HepG2 (cell line): Measurements from ENCODE around the gene FNDC4. TPM values are rescaled to one million over a fixed set of nuclear protein-coding genes. Genes with fewer than 3 reads are reported as not detected.

Source experiments
- FLYWCH1 ChIP-seq: sonication (generic); formaldehyde crosslinking; IDR thresholded peaks from 2 replicates; pipeline ENCODE4 v1.8.1; 2023; ENCODE audit warnings: mild to moderate bottlenecking, missing genetic modification reagents
- FOXJ3 ChIP-seq: sonication (generic); formaldehyde crosslinking; IDR thresholded peaks from 2 replicates; pipeline ENCODE4 v1.4.0; 2020; ENCODE audit warnings: missing genetic modification reagents, mild to moderate bottlenecking, borderline replicate concordance
- HDAC1 ChIP-seq: sonication (generic); formaldehyde crosslinking; IDR thresholded peaks from 2 replicates; pipeline ENCODE4 v1.5.1; 2020; ENCODE audit warnings: mild to moderate bottlenecking, missing genetic modification reagents
- MAZ ChIP-seq, 2 experiments: sonication (generic) in 1 of 2; formaldehyde crosslinking in 1 of 2; IDR thresholded peaks; 2 replicates each; pipeline versions ENCODE4 v1.5.0 to v1.6.1; 2012 to 2020; ENCODE audit warnings: low read depth in 2 of 2, mild to moderate bottlenecking in 2 of 2, borderline replicate concordance in 1 of 2, improper control_type of control experiment in 1 of 2, low read length in 1 of 2, missing genetic modification reagents in 1 of 2, moderate library complexity in 1 of 2
- NR3C1 ChIP-seq: sonication (generic); formaldehyde crosslinking; IDR thresholded peaks from 2 replicates; pipeline ENCODE4 v1.4.0; 2020; ENCODE audit warnings: missing genetic modification reagents
- PHF21A ChIP-seq: sonication (generic); formaldehyde crosslinking; IDR thresholded peaks from 2 replicates; pipeline ENCODE4 v1.5.0; 2020; ENCODE audit warnings: mild to moderate bottlenecking, missing genetic modification reagents
- SNAI1 ChIP-seq: sonication (generic); formaldehyde crosslinking; IDR thresholded peaks from 2 replicates; pipeline ENCODE4 v1.5.0; 2020; ENCODE audit warnings: mild to moderate bottlenecking, missing genetic modification reagents, borderline replicate concordance
- SOX13 ChIP-seq, 3 experiments: fragments of 450-650 bp in 1 of 3; sonication (generic) in 1 of 3; formaldehyde crosslinking in 1 of 3; IDR thresholded peaks in 2 of 3; conservative IDR thresholded peaks in 1 of 3; 2 replicates each; pipeline versions ENCODE4 v1.5.0 to v1.6.1; 2016 to 2020; ENCODE audit warnings: antibody characterized with exemption in 1 of 3, mild to moderate bottlenecking in 1 of 3, missing compliant biosample characterization in 1 of 3, missing genetic modification reagents in 1 of 3, moderate library complexity in 1 of 3
- TSC22D2 ChIP-seq: sonication (generic); formaldehyde crosslinking; IDR thresholded peaks from 2 replicates; pipeline ENCODE4 v1.5.1; 2020; ENCODE audit warnings: missing genetic modification reagents, mild to moderate bottlenecking, borderline replicate concordance
- YEATS2 ChIP-seq: sonication (generic); formaldehyde crosslinking; IDR thresholded peaks from 2 replicates; pipeline ENCODE4 v1.4.0; 2020; ENCODE audit warnings: missing genetic modification reagents, borderline replicate concordance
- ZBTB38 ChIP-seq: sonication (generic); formaldehyde crosslinking; IDR thresholded peaks from 2 replicates; pipeline ENCODE4 v1.5.1; 2020; ENCODE audit warnings: mild to moderate bottlenecking, missing genetic modification reagents
- ZNF296 ChIP-seq: sonication (generic); formaldehyde crosslinking; conservative IDR thresholded peaks from 2 replicates; pipeline ENCODE4 v1.5.0; 2020; ENCODE audit warnings: mild to moderate bottlenecking, missing genetic modification reagents
- ZNF326 ChIP-seq: sonication (generic); formaldehyde crosslinking; IDR thresholded peaks from 2 replicates; pipeline ENCODE4 v1.4.0; 2020; ENCODE audit warnings: missing genetic modification reagents, borderline replicate concordance
- ZNF501 ChIP-seq: sonication (generic); formaldehyde crosslinking; IDR thresholded peaks from 2 replicates; pipeline ENCODE4 v1.5.1; 2020; ENCODE audit warnings: mild to moderate bottlenecking, moderate library complexity, missing genetic modification reagents
- ZNF720 ChIP-seq: sonication (generic); formaldehyde crosslinking; IDR thresholded peaks from 2 replicates; pipeline ENCODE4 v1.4.0; 2020; ENCODE audit warnings: missing genetic modification reagents
- ZSCAN21 ChIP-seq: sonication (generic); formaldehyde crosslinking; IDR thresholded peaks from 2 replicates; pipeline ENCODE4 v1.8.0; 2022; ENCODE audit warnings: mild to moderate bottlenecking, missing genetic modification reagents, moderate library complexity, borderline replicate concordance
- polyA plus RNA-seq, 8 experiments: library from polyadenylated mRNA; depleted of rRNA in 3 of 8; stranded (reverse) in 7 of 8; unstranded in 1 of 8; fragments of >200 nt; fragmentation: Illumina TruSeq in 4 of 8; extraction: Trizol in 4 of 8; gene quantifications; 2 replicates each; pipeline versions ENCODE4 v1.2.1 to v1.2.3, GENCODE V29; 2011 to 2016; ENCODE audit warnings: low read depth in 4 of 8, missing spikeins in 1 of 8, mixed read lengths in 1 of 8; ENCODE audit not compliant: insufficient read depth in 1 of 8
- total RNA-seq, 5 experiments: library from RNA; depleted of rRNA; stranded (reverse); fragments of >200 nt; fragmentation: Illumina TruSeq; extraction: Trizol; gene quantifications; 2 replicates each; pipeline ENCODE4 v1.2.3, GENCODE V29; 2016; ENCODE audit warnings: low read depth in 1 of 5
- TF ChIP-seq, protein P1 (sequence below): sonication (generic); formaldehyde crosslinking; IDR thresholded peaks from 2 replicates; pipeline ENCODE4 v1.8.0; 2023; ENCODE audit warnings: mild to moderate bottlenecking, missing genetic modification reagents
- TF ChIP-seq, protein P2 (sequence below): sonication (generic); formaldehyde crosslinking; IDR thresholded peaks from 2 replicates; pipeline ENCODE4 v1.4.0; 2020; ENCODE audit warnings: mild to moderate bottlenecking, missing genetic modification reagents
- TF ChIP-seq, protein P3 (sequence below): sonication (generic); formaldehyde crosslinking; IDR thresholded peaks from 2 replicates; pipeline ENCODE4 v1.4.0; 2020; ENCODE audit warnings: missing genetic modification reagents

Gene FNDC4
- total and polyA plus RNA-seq, 2 of the 13 experiments (the other 11 are each of a cell fraction or from before 2014, with no cell fraction given) = 9.0 to 17.4 TPM

DNA sequence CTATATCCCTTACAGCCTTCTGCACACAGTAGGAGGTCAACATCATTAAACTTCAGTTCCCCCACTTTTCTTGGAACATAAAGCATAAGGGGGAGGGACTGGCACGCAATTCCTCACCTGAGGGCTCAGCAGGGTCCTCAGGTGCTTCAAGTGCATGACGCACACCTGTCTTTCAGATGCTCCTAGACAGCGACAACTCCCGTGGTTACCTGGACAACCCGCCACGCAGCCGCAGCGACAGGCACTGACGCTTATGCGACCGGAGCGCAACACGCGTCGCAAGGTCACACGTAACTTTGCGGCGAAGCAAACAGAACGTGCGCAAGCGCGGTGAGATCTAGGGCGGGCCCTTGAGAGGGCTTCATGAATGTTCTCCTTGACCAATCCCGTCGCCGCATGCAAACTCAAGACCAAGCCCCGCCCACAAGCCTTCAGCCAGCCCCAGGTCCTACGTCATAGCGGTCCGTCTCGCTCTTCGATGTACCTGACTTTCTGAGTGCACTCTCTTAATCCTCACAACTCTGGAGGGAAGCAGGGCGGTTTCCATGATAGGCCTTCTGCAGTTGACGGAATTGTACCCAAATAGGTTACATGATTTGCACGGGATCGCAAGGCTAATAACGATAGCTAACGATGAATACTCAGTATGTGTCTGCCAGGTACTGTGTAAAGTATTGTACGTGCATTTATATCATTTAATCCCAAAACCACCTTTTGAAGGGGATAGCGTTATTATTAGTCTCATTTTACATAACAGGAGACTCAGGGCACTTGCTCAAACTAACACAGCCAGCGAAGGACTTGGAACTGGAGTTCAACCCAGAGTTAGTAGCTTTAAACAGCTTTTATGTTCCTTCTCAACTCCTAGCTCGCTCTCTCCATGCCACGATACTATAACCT, 5.3 kb downstream of the FNDC4 start, which contains the start of gene IFT172 (continued):
- TF ChIP-seq FOXJ3 (CRISPR knock-in tag) = no peak
- no peak for TF ChIP-seq FLYWCH1 (CRISPR knock-in tag)
- peak; percentile 94; the same call in 1 of the 2 replicates for TF ChIP-seq HDAC1 (CRISPR knock-in tag)
- TF ChIP-seq ZNF501 (CRISPR knock-in tag) = peak; percentile 98
- no peak for TF ChIP-seq SNAI1
- 0 out of 2 replicates have a peak, but pooled peaks have one; percentile 20 for TF ChIP-seq TSC22D2 (CRISPR knock-in tag)
- TF ChIP-seq, protein P1, sequence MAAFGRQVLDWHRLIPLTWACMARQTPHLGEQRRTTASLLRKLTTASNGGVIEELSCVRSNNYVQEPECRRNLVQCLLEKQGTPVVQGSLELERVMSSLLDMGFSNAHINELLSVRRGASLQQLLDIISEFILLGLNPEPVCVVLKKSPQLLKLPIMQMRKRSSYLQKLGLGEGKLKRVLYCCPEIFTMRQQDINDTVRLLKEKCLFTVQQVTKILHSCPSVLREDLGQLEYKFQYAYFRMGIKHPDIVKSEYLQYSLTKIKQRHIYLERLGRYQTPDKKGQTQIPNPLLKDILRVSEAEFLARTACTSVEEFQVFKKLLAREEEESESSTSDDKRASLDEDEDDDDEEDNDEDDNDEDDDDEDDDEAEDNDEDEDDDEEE (CRISPR knock-in tag) = no peak
- no peak for TF ChIP-seq ZNF296 (CRISPR knock-in tag)
- TF ChIP-seq PHF21A = no peak
- TF ChIP-seq YEATS2 = peak; percentile 96
- no peak; the same call in 1 of the 2 replicates for TF ChIP-seq ZSCAN21 (CRISPR knock-in tag)
- TF ChIP-seq, protein P2, sequence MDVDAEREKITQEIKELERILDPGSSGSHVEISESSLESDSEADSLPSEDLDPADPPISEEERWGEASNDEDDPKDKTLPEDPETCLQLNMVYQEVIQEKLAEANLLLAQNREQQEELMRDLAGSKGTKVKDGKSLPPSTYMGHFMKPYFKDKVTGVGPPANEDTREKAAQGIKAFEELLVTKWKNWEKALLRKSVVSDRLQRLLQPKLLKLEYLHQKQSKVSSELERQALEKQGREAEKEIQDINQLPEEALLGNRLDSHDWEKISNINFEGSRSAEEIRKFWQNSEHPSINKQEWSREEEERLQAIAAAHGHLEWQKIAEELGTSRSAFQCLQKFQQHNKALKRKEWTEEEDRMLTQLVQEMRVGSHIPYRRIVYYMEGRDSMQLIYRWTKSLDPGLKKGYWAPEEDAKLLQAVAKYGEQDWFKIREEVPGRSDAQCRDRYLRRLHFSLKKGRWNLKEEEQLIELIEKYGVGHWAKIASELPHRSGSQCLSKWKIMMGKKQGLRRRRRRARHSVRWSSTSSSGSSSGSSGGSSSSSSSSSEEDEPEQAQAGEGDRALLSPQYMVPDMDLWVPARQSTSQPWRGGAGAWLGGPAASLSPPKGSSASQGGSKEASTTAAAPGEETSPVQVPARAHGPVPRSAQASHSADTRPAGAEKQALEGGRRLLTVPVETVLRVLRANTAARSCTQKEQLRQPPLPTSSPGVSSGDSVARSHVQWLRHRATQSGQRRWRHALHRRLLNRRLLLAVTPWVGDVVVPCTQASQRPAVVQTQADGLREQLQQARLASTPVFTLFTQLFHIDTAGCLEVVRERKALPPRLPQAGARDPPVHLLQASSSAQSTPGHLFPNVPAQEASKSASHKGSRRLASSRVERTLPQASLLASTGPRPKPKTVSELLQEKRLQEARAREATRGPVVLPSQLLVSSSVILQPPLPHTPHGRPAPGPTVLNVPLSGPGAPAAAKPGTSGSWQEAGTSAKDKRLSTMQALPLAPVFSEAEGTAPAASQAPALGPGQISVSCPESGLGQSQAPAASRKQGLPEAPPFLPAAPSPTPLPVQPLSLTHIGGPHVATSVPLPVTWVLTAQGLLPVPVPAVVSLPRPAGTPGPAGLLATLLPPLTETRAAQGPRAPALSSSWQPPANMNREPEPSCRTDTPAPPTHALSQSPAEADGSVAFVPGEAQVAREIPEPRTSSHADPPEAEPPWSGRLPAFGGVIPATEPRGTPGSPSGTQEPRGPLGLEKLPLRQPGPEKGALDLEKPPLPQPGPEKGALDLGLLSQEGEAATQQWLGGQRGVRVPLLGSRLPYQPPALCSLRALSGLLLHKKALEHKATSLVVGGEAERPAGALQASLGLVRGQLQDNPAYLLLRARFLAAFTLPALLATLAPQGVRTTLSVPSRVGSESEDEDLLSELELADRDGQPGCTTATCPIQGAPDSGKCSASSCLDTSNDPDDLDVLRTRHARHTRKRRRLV = peak; percentile 52; the same call in 1 of the 2 replicates
- TF ChIP-seq, protein P3, sequence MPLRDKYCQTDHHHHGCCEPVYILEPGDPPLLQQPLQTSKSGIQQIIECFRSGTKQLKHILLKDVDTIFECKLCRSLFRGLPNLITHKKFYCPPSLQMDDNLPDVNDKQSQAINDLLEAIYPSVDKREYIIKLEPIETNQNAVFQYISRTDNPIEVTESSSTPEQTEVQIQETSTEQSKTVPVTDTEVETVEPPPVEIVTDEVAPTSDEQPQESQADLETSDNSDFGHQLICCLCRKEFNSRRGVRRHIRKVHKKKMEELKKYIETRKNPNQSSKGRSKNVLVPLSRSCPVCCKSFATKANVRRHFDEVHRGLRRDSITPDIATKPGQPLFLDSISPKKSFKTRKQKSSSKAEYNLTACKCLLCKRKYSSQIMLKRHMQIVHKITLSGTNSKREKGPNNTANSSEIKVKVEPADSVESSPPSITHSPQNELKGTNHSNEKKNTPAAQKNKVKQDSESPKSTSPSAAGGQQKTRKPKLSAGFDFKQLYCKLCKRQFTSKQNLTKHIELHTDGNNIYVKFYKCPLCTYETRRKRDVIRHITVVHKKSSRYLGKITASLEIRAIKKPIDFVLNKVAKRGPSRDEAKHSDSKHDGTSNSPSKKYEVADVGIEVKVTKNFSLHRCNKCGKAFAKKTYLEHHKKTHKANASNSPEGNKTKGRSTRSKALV (CRISPR knock-in tag) = no peak
- TF ChIP-seq MAZ (IDR thresholded peaks at IDR 0.05; ENCODE audit: borderline replicate concordance, low read depth, low read length) = 0 out of 2 replicates have a peak, but pooled peaks have one; percentile 37
- peak; percentile 72 for TF ChIP-seq MAZ (CRISPR knock-in tag; IDR thresholded peaks at IDR 0.05; ENCODE audit: low read depth)
- TF ChIP-seq ZBTB38 (CRISPR knock-in tag) = peak; percentile 65; the same call in 1 of the 2 replicates
- TF ChIP-seq ZNF720 (CRISPR knock-in tag) = no peak
- TF ChIP-seq SOX13 (IDR thresholded peaks at IDR 0.05) = no peak
- TF ChIP-seq SOX13 (CRISPR knock-in tag; conservative IDR thresholded peaks at IDR 0.05 in 1 of 2, IDR thresholded peaks at IDR 0.05 in 1 of 2) = peak in 1 of 2 experiments; percentile 14; a peak in 1 of 4 replicates
- no peak for TF ChIP-seq NR3C1 (CRISPR knock-in tag)
- TF ChIP-seq ZNF326 = no peak
